ENCODE data around the gene ENTREP1. TPM values are rescaled to one million over a fixed set of nuclear protein-coding genes. Genes with fewer than 3 reads are reported as not detected.
"Not testable (repeated sequence)": the region's sequence is repeated elsewhere in the genome, so short reads cannot be mapped to it uniquely, and the experiment has no call there.

The ENTREP1 gene
- total RNA-seq, 4 donors from 2014 or later: 11.3 to 29.3 (median 21.3) TPM

DNA sequence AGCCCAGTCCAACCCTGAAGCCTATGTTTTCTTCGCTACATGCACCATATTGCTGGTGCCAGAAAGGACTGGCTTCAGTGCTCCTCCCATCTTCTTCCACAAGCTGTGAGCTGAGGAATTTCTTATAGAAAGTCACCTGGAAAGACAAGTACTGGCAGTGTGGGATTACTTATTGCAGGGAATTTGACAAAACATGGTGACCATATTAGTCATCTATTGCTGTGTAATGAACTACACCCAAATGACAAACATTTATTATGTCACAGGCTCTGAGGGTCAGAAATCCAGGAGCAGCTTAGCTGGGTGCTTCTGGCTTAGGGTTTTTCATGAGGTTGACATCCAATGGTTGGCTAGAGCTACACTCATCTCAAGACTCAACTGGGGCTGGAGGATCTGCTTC is 75.5 kb downstream of the ENTREP1 start:
- TF ChIP-seq EP300 (IDR thresholded peaks at IDR 0.05): no peak
- TF ChIP-seq, protein P1, sequence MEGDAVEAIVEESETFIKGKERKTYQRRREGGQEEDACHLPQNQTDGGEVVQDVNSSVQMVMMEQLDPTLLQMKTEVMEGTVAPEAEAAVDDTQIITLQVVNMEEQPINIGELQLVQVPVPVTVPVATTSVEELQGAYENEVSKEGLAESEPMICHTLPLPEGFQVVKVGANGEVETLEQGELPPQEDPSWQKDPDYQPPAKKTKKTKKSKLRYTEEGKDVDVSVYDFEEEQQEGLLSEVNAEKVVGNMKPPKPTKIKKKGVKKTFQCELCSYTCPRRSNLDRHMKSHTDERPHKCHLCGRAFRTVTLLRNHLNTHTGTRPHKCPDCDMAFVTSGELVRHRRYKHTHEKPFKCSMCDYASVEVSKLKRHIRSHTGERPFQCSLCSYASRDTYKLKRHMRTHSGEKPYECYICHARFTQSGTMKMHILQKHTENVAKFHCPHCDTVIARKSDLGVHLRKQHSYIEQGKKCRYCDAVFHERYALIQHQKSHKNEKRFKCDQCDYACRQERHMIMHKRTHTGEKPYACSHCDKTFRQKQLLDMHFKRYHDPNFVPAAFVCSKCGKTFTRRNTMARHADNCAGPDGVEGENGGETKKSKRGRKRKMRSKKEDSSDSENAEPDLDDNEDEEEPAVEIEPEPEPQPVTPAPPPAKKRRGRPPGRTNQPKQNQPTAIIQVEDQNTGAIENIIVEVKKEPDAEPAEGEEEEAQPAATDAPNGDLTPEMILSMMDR (IDR thresholded peaks at IDR 0.05): no peak
- TF ChIP-seq POLR2A (IDR thresholded peaks at IDR 0.05): no peak
- TF ChIP-seq POLR2AphosphoS5 (IDR thresholded peaks at IDR 0.05): no peak
- H3K4me3 ChIP-seq: no peak overlapping the region
- H3K36me3 ChIP-seq: no peaks in the 10 kb centered on the region
- H3K9me3 ChIP-seq: no peaks in the 10 kb centered on the region
- peaks cover 0 to 26% (median 2%) of the 10 kb centered on the region in 3 donors for H3K4me1 ChIP-seq
- WGBS, 2 donors (ENCODE audit: low coverage in 1 of 2): 91 to 100% methylated on average over 1 of the region's 1 CpG
- no peak for ATAC-seq
- no peaks in the 10 kb centered on the region for H3K27me3 ChIP-seq
- H3K27ac ChIP-seq: no peak overlapping the region

DNA sequence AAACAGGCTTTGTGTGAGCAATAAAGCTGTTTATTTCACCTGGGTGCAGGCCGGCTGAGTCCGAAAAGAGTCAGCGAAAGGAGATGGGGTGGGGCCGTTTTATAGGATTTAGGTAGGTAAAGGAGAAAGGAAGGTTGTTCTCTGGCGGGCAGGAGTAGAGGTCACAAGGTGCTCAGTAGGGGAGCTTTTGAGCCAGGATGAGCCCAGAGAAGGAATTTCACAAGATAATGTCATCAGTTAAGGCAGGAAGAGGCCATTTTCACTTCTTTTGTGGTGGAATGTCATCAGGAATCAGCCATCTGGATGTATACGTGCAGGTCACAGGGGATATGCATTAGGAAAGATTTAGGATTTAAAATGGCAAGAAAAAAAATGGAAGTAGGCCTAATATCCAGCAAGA is 84.9 kb downstream of the ENTREP1 start:
- not testable (repeated sequence) for H3K27ac ChIP-seq, H3K27me3 ChIP-seq, H3K4me3 ChIP-seq, H3K9me3 ChIP-seq, ATAC-seq, H3K36me3 ChIP-seq
- WGBS, 2 donors (ENCODE audit: low coverage in 1 of 2): 91 to 94% methylated on average over 6 of the region's 6 CpGs
- H3K4me1 ChIP-seq: peaks cover 0 to 10% (median 3%) of the 10 kb centered on the region in 3 donors

DNA sequence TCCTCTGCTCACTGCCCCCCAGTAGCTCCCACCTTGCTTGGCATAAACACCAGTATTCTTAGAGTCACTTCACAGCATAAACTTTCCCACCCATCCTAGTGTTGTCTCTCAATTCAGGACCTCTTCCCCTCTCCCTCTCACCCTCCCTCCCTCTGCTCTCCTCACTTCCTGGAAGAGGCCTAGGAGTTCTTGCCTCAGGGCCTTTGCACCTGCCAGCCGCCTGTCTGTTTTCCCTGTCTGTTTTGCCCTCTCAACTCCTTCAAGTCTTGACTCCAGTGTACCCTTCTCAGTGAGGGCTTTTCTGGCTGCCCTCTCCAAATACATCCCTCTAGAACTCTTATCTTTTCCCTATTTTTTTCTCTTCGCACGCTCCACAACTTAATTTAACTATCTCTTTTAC is 86.2 kb downstream of the ENTREP1 start:
- Histone ChIP-seq H3K36me3 (no peaks in the 10 kb centered on the region), H3K9me3 (no peaks in the 10 kb centered on the region), H3K27me3 (no peaks in the 10 kb centered on the region), H3K4me3 (no peak overlapping the region), H3K27ac (no peak overlapping the region), H3K4me1 (peaks cover 0 to 10% (median 3%) of the 10 kb centered on the region in 3 donors)
- TF ChIP-seq POLR2A (IDR thresholded peaks at IDR 0.05): no peak
- TF ChIP-seq, protein P1 (IDR thresholded peaks at IDR 0.05): no peak
- no peak for TF ChIP-seq POLR2AphosphoS5 (IDR thresholded peaks at IDR 0.05)
- TF ChIP-seq EP300 (IDR thresholded peaks at IDR 0.05): no peak
- 93 to 100% methylated on average over 2 to 3 of the region's 3 CpGs for WGBS, 2 donors (ENCODE audit: low coverage in 1 of 2)
- ATAC-seq: no peak

DNA sequence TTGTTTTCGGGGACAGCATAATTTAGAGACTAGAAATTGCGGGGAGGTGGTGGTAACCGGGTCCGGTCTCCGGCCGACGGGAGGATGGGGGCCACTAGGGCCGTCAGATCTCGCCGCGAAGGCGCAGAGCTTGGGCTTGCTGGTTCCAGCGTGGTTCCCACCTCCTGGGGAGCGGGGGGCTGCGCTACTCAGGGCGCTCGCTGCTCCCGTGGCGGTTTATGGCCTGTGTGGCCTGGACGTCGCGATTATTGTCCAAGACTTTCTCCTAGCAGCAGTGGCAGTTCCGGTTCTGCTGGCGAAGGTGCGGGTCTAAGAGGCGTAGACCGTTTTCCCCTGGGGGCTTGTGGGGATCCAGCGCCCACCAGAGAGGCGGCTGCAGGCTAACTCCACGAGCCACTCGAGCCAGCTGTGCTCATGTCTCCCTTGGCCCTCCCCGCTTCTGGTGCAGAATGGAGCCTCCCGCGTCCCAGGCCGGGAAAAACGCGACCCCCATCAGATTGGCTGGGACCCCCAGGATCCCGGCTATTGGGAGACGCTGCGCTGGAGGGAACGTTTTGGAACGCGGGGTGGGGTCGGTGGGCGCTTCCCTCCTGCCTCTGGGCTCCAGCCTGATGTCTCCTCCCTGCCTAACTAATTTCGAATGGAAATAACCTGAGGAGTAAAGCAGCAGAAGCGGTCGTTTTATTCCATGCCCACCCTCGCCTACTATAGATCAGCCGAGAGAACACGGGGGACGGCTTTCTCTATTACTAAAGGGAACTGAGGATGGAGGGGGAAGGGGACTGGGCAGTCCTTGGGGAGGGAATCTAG is 87.1 kb downstream of the ENTREP1 start:
- H3K4me3 ChIP-seq: no peak overlapping the region
- 28 to 91% methylated on average over 8 to 19 of the region's 52 CpGs for WGBS, 2 donors (ENCODE audit: low coverage in 1 of 2)

DNA sequence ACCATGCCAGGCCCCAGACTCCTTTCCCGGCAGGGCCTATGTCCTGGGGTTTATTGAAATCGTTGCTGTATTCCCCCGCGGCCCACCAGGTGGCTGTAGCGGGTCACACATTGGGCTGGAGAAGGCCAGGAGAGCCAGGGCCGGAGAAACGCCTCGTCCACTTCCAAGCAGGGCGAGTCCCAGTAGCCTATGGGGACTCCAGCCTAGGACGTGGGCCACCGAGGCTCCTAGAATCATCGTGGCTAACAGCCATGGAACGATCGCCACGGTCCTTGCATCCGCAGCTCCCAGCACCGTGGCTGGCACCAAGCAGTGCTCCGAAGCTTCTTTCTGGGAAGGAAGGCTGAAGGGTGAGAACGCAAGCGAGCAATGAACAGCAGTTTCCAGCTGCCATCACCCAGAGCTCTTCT is 87.7 kb downstream of the ENTREP1 start:
- TF ChIP-seq POLR2A (IDR thresholded peaks at IDR 0.05): no peak
- TF ChIP-seq, protein P1 (IDR thresholded peaks at IDR 0.05): peak; percentile 43 to 73 (median 52)
- no peak for TF ChIP-seq EP300 (IDR thresholded peaks at IDR 0.05)
- TF ChIP-seq POLR2AphosphoS5 (IDR thresholded peaks at IDR 0.05): no peak
- peak; percentile 74 for ATAC-seq
- H3K27me3 ChIP-seq: no peaks in the 10 kb centered on the region
- H3K4me3 ChIP-seq: peak overlapping the region in 1 of 2 donors; percentile 27
- H3K36me3 ChIP-seq: no peaks in the 10 kb centered on the region
- 0 to 26% methylated on average over 2 to 9 of the region's 20 CpGs for WGBS, 2 donors (ENCODE audit: low coverage in 1 of 2)
- peaks cover 0 to 10% (median 3%) of the 10 kb centered on the region in 3 donors for H3K4me1 ChIP-seq
- no peaks in the 10 kb centered on the region for H3K9me3 ChIP-seq
- no peak overlapping the region for H3K27ac ChIP-seq

More for the DNA sequence above, 87.1 kb downstream of the ENTREP1 start:
- TF ChIP-seq, protein P1 (IDR thresholded peaks at IDR 0.05): no peak
- TF ChIP-seq POLR2AphosphoS5 (IDR thresholded peaks at IDR 0.05): no peak
- no peak for TF ChIP-seq POLR2A (IDR thresholded peaks at IDR 0.05)
- no peak for TF ChIP-seq EP300 (IDR thresholded peaks at IDR 0.05)
- Histone ChIP-seq H3K9me3 (no peaks in the 10 kb centered on the region), H3K4me1 (peaks cover 0 to 10% (median 3%) of the 10 kb centered on the region in 3 donors), H3K27me3 (no peaks in the 10 kb centered on the region), H3K36me3 (no peaks in the 10 kb centered on the region), H3K27ac (no peak overlapping the region)
- ATAC-seq: no peak
